CD4-positive, alpha-beta T cell (primary cell): ENCODE data around the gene HMGA1. TPM values are rescaled to one million over a fixed set of nuclear protein-coding genes. Genes with fewer than 3 reads are reported as not detected.

Experiments
- ATAC-seq: fragments of 200-7000 bp; cut with Tn5 transposase; one replicate; pipeline ENCODE4 v1.10.0; 2022; ENCODE audit warnings: mild to moderate bottlenecking; ENCODE audit not compliant: poor library complexity
- CTCF ChIA-PET: fragments of 350-600 bp; sonication (Branson Sonifier 250); formaldehyde crosslinking; loops from one replicate; lab custom pipeline; 2021; ENCODE audit warnings: antibody characterized with exemption, inconsistent platforms; lab: Charles Lee
- POLR2A ChIA-PET: fragments of 350-600 bp; sonication (Branson Sonifier 250); formaldehyde crosslinking; loops from one replicate; lab custom pipeline; 2021; ENCODE audit warnings: antibody characterized with exemption, inconsistent platforms; lab: Charles Lee
- DNase-seq, 14 experiments: peaks; one replicate each; pipeline ENCODE4 v3.0.0-alpha.2; 2013 to 2020; ENCODE audit warnings: mixed read lengths in 2 of 14
- H3K27ac ChIP-seq, 2 donors: one replicate each; pipeline versions ENCODE4 v1.5.1 to v1.7.0; 2013; ENCODE audit warnings: low read length in 2 of 2, low read depth in 1 of 2, mild to moderate bottlenecking in 1 of 2
- H3K27me3 ChIP-seq, 2 experiments: 1 replicate in 1 of 2; 2 replicates in 1 of 2; pipeline versions ENCODE4 v1.6.1 to v1.7.0; 2013; ENCODE audit warnings: low read length in 2 of 2, control low read depth in 1 of 2, mild to moderate bottlenecking in 1 of 2, moderate library complexity in 1 of 2; ENCODE audit not compliant: insufficient read depth in 2 of 2, control insufficient read depth in 1 of 2
- H3K36me3 ChIP-seq: one replicate; pipeline ENCODE4 v1.6.1; 2013; ENCODE audit warnings: low read length, control low read depth; ENCODE audit not compliant: insufficient read depth
- H3K4me1 ChIP-seq: one replicate; pipeline ENCODE4 v1.6.1; 2013; ENCODE audit warnings: low read length, control low read depth; ENCODE audit not compliant: insufficient read depth
- H3K4me3 ChIP-seq: one replicate; pipeline ENCODE4 v1.5.1; 2013; ENCODE audit warnings: mild to moderate bottlenecking, low read length, moderate library complexity
- H3K9me3 ChIP-seq, 2 experiments: 1 replicate in 1 of 2; 2 replicates in 1 of 2; pipeline versions ENCODE4 v1.6.1 to v1.7.0; 2013; ENCODE audit warnings: low read length in 2 of 2, mild to moderate bottlenecking in 2 of 2, control low read depth in 1 of 2, moderate library complexity in 1 of 2; ENCODE audit not compliant: control insufficient read depth in 1 of 2, insufficient read depth in 1 of 2
- H3K27ac Mint-ChIP-seq: one replicate; pipeline ENCODE4 v1.8.0; 2020; ENCODE audit warnings: mixed read lengths
- H3K27me3 Mint-ChIP-seq: one replicate; pipeline ENCODE4 v1.8.0; 2021; ENCODE audit warnings: mixed read lengths
- H3K36me3 Mint-ChIP-seq: one replicate; pipeline ENCODE4 v1.8.0; 2021; ENCODE audit warnings: low read depth, mixed read lengths
- H3K4me1 Mint-ChIP-seq: one replicate; pipeline ENCODE4 v1.8.0; 2021; ENCODE audit warnings: low read depth, mixed read lengths
- H3K4me3 Mint-ChIP-seq: one replicate; pipeline ENCODE4 v1.8.0; 2020; ENCODE audit warnings: mild to moderate bottlenecking, mixed read lengths
- H3K9me3 Mint-ChIP-seq: one replicate; pipeline ENCODE4 v1.8.0; 2020; ENCODE audit warnings: mixed read lengths
- CTCF ChIP-seq: fragments of 200-600 bp; IDR thresholded peaks from one replicate; pipeline ENCODE4 v1.8.0; 2022; ENCODE audit warnings: antibody characterized with exemption, mild to moderate bottlenecking
- intact Hi-C, 2 experiments: fragments of 100-400 bp; cut with DNase I in 1 of 2; cut with micrococcal nuclease in 1 of 2; formaldehyde crosslinking; loops; one replicate each; pipeline versions ENCODE4 v1.15.1 to v1.9.0; 2023 to 2025; cut with DNase I, micrococcal nuclease
- total RNA-seq, 174 experiments: library from RNA in 2 of 174; stranded (reverse) in 2 of 174; gene quantifications; one replicate each; pipeline ENCODE4 v1.2.3 and lab custom pipeline; 2021 to 2026

HMGA1 gene
- total RNA-seq, 2 experiments from 2014 or later: 102 to 107 TPM

GRCh38 chr6:34234667-34235306 lies 1.9 kb upstream of the HMGA1 start:
- H3K27ac ChIP-seq: peak overlapping the region in 1 of 2 donors; percentile 99
- ChIA-PET POLR2A (interaction anchor here (1.4 kb wide), 1 partner anchor 39 kb away, joined by 3 read pairs; no protein-coding TSS in a partner anchor), CTCF (no interaction called here)
- peaks cover under 1% of the 10 kb centered on the region for H3K36me3 ChIP-seq
- peaks cover 31% of the 10 kb centered on the region for H3K4me1 ChIP-seq
- Mint-ChIP-seq H3K4me3 (peak overlapping the region; percentile 86), H3K4me1 (peaks cover 31% of the 10 kb centered on the region), H3K36me3 (peaks cover 18% of the 10 kb centered on the region), H3K9me3 (no peaks in the 10 kb centered on the region), H3K27me3 (no peaks in the 10 kb centered on the region), H3K27ac (peak overlapping the region; percentile 85)
- no peak overlapping the region for H3K4me3 ChIP-seq
- DNase-seq (peak in 1 of 14 experiments; percentile 23), ATAC-seq (no peak)
- H3K9me3 ChIP-seq: no peaks in the 10 kb centered on the region
- intact Hi-C loops: loop anchor here in 1 of 2 experiments (5.0 to 10.0 kb wide), 4 partner anchors 293 to 1262 kb away; partner anchors contain the start of gene SNRPC
- TF ChIP-seq CTCF: no peak
- no peaks in the 10 kb centered on the region for H3K27me3 ChIP-seq

- POLR2A ChIA-PET: interaction anchor here (0.6 to 2.6 kb wide), 10 partner anchors 8 to 1688 kb away, joined by 3 to 98 read pairs (median 7); partner anchors contain the start of genes SMIM29 and ZNF76
Measured at GRCh38 chr6:34235307-34236130, 1.2 kb upstream of the HMGA1 start.

More at GRCh38 chr6:34235307-34236130, 1.2 kb upstream of the HMGA1 start:
- H3K27ac Mint-ChIP-seq: peak overlapping the region; percentile 99
- Histone ChIP-seq H3K27ac (peak overlapping the region; percentile 97 to 99), H3K27me3 (no peaks in the 10 kb centered on the region), H3K4me3 (peak overlapping the region; percentile 90), H3K9me3 (no peaks in the 10 kb centered on the region), H3K4me1 (peaks cover 39% of the 10 kb centered on the region), H3K36me3 (peaks cover 2% of the 10 kb centered on the region)
- no peaks in the 10 kb centered on the region for H3K9me3 Mint-ChIP-seq
- H3K4me1 Mint-ChIP-seq: peaks cover 35% of the 10 kb centered on the region
- CTCF ChIA-PET: interaction anchor here (1.7 kb wide), 1 partner anchor 13 kb away, joined by 12 read pairs; the partner anchor contains the start of gene SMIM29
- H3K27me3 Mint-ChIP-seq: no peaks in the 10 kb centered on the region
- ATAC-seq (peak; percentile 40), DNase-seq (peak in 13 of 14 experiments; percentile 47 to 89 (median 64))
- H3K36me3 Mint-ChIP-seq: peaks cover 23% of the 10 kb centered on the region
- no peak for TF ChIP-seq CTCF
- intact Hi-C loops: loop anchor here (1.0 to 10.0 kb wide), 5 partner anchors 11 to 1263 kb away; partner anchors contain the start of gene SNRPC (in 1 of the 2)
- peak overlapping the region; percentile 97 for H3K4me3 Mint-ChIP-seq
